Measurements from ENCODE around the gene HERC6.
"Not testable (repeated sequence)": the region's sequence is repeated elsewhere in the genome, so short reads cannot be mapped to it uniquely, and the experiment has no call there.

The HERC6 gene

GRCh38 chr4:88447371-88448095, 68.9 kb downstream of the HERC6 start:
- DNase-seq = no peak

GRCh38 chr4:88448211-88448765, 69.6 kb downstream of the HERC6 start:
- not testable (repeated sequence) for DNase-seq

GRCh38 chr4:88448889-88449288, 70.2 kb downstream of the HERC6 start:
- no peak for DNase-seq

GRCh38 chr4:88449290-88449689, 70.6 kb downstream of the HERC6 start:
- no peak for DNase-seq

- DNase-seq = no peak
Observed at GRCh38 chr4:88451205-88451604, 72.6 kb downstream of the HERC6 start.

GRCh38 chr4:88452912-88453311, 74.3 kb downstream of the HERC6 start:
- DNase-seq = no peak

- DNase-seq = peak; percentile 93 to 95
Observed at GRCh38 chr4:88456670-88457306, 78.1 kb downstream of the HERC6 start, which contains the start of gene HERC5. HERC5 (plus strand) TSS chr4:88457119; CDS start chr4:88457270, 151 bp downstream.

GRCh38 chr4:88457307-88458103, 78.9 kb downstream of the HERC6 start:
- peak in 1 of 2 donors; percentile 20 for DNase-seq

GRCh38 chr4:88458104-88458740, 79.6 kb downstream of the HERC6 start:
- no peak for DNase-seq

GRCh38 chr4:88465653-88466192, 87.1 kb downstream of the HERC6 start:
- DNase-seq = no peak

GRCh38 chr4:88467392-88467791, 88.7 kb downstream of the HERC6 start:
- no peak for DNase-seq

- DNase-seq = no peak
Observed at GRCh38 chr4:88477229-88477860, 98.7 kb downstream of the HERC6 start.

GRCh38 chr4:88478247-88478646, 99.6 kb downstream of the HERC6 start:
- DNase-seq = no peak

GRCh38 chr4:88481537-88481936, 102.9 kb downstream of the HERC6 start:
- DNase-seq = no peak

- DNase-seq = no peak
Observed at GRCh38 chr4:88489100-88489761, 110.6 kb downstream of the HERC6 start.

All from CD4-positive, alpha-beta T cell treated with Interleukin-4 for 1 hour (primary cell).